HG03378 (cell line): ENCODE measurements around the gene MYCN.

Experiments
- ATAC-seq: cut with Tn5 transposase; IDR thresholded peaks from one replicate; pipeline ENCODE4 v1.9.1; 2021; ENCODE audit warnings: mild to moderate bottlenecking, moderate library complexity; ENCODE audit not compliant: unreplicated experiment

Gene MYCN

GRCh38 chr2:15930589-15931318 is 9.6 kb upstream of the MYCN start:
- ATAC-seq, result no peak

- no peak for ATAC-seq
Measured at GRCh38 chr2:15931319-15931890, 8.9 kb upstream of the MYCN start.

GRCh38 chr2:15931950-15932349 is 8.4 kb upstream of the MYCN start:
- ATAC-seq, result no peak

DNA sequence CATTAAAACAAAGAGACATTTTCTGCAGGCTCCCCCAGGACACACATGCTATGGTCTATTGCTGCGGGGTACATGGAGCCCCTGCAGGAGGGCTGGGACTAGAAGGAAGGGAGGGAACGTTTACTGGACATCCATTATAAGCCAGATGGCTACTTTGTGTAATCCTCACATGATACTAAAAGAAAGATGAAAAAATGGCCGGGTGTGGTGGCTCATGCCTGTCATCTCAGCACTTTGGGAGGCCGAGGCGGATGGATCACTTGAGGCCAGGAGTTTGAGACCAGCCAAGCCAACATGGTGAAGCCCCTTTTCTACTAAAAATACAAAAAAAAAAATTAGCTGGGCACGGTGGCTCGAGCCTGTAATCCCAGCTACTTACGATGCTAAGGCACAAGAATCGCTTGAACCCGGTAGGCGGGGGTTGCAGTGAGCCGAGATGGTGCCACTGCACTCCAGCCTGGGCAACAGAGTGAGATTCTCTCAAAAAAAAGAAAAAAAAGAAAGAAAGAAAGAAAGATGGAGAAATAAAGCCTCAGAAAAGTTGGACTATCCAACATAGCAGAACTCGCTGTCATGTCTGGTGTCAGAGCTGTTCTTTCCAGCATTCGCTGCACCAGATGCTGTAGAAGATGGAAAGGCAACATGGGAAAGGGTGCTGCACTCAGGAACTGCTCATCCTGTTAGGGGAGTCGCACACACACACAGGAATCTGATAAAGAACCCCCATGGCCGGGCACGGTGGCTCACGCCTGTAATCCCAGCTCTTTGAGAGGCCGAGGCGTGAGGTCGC is 7.8 kb upstream of the MYCN start:
- ATAC-seq, result no peak

- no peak for ATAC-seq
Measured at GRCh38 chr2:15933184-15933845, 7.0 kb upstream of the MYCN start.

GRCh38 chr2:15934291-15934945 is 5.9 kb upstream of the MYCN start:
- ATAC-seq, result no peak

DNA sequence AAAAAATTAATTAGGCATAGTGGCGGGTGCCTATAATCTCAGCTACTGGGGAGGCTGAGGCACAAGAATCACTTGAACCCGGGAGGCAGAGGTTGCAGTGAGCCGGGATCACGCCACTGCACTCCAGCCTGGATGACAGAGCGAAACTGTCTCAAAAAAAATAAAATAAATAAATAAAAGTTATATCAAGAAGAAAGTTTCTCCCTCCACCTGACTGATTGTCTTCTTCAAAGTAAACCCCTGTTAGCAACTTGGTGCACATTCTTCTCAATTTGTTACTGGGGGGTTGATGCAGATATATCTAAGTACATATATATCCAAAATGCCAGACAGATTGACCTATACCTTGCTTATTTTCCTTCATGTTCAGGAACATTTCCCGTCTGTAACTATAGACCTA is 5.2 kb upstream of the MYCN start:
- ATAC-seq, result no peak

GRCh38 chr2:15935675-15936074 is 4.7 kb upstream of the MYCN start:
- ATAC-seq, result no peak

DNA sequence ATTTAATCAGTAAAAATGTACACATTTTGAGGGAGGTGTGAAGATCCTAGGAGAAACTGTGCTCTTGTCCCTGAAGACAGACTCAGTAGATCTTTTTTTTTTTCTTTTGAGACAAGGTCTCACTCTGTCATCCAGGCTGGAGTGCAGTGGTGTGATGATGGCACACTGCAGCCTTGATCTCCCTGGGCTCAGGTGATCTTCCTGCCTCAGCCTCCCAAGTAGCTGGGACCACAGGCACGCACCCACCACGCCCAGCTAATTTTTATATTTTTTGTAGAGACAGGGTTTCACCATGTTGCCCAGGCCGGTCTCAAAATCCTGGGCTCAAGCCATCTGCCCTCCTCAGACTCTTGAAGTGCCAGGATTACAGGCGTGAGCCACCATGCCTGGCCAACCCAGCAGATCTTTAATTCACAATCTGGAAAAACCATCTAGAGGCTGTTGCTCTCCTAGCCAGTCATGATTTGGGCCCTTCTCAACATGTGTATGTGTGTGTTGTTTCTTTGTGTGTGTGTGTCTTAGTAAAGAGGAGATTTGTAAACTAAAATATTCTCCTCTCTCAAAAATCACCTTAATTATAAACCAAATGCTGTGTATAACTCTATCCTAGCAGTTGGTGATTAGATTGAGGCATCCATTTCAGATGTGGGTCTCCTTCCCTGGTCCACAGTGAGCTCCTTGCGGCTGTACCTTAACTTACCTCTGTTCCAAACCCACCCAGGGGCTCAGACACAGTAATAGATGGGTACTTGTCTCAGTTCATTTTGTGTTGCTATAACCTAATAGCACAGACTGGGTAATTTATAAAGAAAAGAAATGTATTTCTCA is 3.9 kb upstream of the MYCN start:
- no peak for ATAC-seq

- no peak for ATAC-seq
Measured at GRCh38 chr2:15937105-15937881, 3.1 kb upstream of the MYCN start.

- ATAC-seq, result no peak
Measured at GRCh38 chr2:15937882-15938802, 2.2 kb upstream of the MYCN start.

DNA sequence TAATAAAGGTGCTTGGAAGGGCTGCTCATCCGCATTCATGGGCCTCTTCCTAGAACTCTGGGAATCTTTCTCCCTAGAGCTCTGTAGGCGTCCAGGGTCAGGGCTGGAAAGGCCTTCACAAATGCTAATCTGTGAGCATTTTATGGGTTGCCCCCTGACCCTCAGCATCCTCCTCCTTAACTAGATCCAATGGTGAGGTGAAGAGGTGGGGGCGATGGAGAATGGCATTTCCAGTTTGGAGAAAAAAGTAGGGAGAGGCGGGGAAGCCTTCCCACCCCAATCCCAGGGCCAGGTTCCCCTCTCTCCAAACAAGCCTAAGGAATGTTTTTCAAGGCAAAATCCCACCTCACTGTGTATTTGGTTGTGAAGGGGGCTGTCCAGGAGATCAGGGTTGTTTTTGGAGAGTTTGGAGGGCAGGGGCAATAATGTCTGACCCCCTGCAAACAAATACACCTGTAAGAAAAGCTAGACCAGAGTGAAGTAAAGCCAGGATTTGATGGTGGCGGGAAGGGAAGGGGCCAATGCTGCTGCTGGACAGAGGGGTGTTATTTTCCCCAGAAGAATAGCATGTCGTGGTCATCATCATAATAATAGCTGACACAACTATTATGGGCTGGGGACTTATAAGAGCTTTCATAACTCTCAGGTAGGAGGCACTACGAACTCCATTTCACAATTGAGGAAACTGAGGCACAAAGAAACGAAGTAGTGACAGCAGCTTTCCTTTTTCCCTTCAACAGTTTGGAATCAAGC is 1.4 kb upstream of the MYCN start:
- ATAC-seq, result no peak

DNA sequence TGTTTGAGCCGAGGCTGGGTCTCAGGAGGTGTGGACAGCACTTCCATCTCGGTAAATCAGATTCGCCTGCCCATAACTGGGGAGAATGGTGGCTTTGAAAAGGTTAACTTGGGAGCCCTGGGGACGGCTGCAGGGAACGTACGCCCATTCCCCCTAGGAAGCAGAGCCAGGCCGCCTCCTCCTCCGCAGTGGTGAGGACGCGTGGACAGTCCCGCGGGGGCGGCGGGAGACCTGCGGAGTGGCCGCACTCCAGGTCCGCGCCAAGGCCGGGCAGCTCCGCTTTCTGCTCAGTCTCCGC is 845 bp upstream of the MYCN start:
- ATAC-seq, result no peak

DNA sequence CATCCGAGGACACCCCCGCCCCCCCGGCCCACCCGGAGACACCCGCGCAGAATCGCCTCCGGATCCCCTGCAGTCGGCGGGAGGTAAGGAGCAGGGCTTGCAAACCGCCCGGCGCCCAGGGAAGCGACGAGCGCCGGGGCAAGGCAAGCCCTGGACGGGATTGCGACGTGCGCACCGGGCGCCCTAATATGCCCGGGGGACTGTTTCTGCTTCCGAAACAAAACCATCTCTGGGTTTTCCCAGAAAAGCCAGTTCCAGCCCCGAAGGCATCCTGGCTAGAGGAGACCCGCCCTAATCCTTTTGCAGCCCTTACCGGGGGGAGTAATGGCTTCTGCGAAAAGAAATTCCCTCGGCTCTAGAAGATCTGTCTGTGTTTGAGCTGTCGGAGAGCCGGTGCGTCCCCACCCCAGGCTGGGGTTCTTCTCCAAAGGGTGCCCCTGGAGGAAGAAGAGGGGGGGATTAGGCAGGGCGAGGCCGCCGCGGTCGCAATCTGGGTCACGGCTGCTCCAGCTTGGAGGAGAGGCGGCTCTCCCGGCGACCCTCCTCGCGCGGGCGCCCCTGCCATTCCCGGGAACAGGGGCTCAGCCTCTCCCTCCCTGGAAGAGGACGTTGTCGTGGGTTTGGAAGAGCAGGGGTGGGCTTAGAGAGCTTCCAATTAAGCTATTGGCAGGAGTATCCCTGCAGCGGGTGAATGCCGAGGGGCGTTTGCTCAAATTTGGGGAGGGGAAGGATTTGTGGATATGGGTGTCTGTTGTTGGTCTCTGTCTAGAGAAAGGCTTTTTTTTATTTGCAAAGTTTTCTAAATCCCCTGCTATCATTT is 521 bp downstream of the MYCN start:
- no peak for ATAC-seq

GRCh38 chr2:15941481-15941850 is 1.1 kb downstream of the MYCN start:
- no peak for ATAC-seq

- no peak for ATAC-seq
Measured at GRCh38 chr2:15941871-15942710, 1.7 kb downstream of the MYCN start.
